NB4 (cell line): Measurements from ENCODE around the gene B3GALNT1.
A peak's percentile ranks its signal among the peaks of the same experiment; 100 is the strongest.

Experiments used
- DNase-seq: peaks from one replicate; pipeline ENCODE4 v3.0.0; 2010; ENCODE audit warnings: low read depth
- H3K4me3 ChIP-seq: one replicate; pipeline ENCODE4 v1.5.1; 2011; ENCODE audit warnings: mild to moderate bottlenecking, low read depth, low read length, moderate library complexity
- CTCF ChIP-seq: IDR thresholded peaks from one replicate; pipeline ENCODE4 v1.5.1; 2012; ENCODE audit warnings: low read depth, low read length
- MAX ChIP-seq: IDR thresholded peaks from 2 replicates; pipeline ENCODE4 v1.6.1; 2011; ENCODE audit warnings: low read depth, low read length
- MYC ChIP-seq: IDR thresholded peaks from 2 replicates; pipeline ENCODE4 v1.6.1; 2011; ENCODE audit warnings: low read depth, low read length
- POLR2A ChIP-seq: IDR thresholded peaks from 2 replicates; pipeline ENCODE4 v1.6.1; 2011; ENCODE audit warnings: mild to moderate bottlenecking; ENCODE audit not compliant: insufficient read length; ENCODE audit errors: extremely low read depth

B3GALNT1 gene

GRCh38 chr3:161072751-161073150 lies 32.4 kb downstream of the B3GALNT1 start:
- H3K4me3 ChIP-seq = no peak overlapping the region
- TF ChIP-seq MYC (no peak), POLR2A (no peak), CTCF (no peak), MAX (no peak)
- DNase-seq = no peak

- no peak for DNase-seq
- TF ChIP-seq MYC (no peak), MAX (no peak), CTCF (no peak), POLR2A (no peak)
- no peak overlapping the region for H3K4me3 ChIP-seq
Observed at GRCh38 chr3:161072211-161072621, 32.9 kb downstream of the B3GALNT1 start.

- no peak for DNase-seq
- TF ChIP-seq MAX = no peak
- TF ChIP-seq POLR2A = no peak
- TF ChIP-seq MYC = no peak
- TF ChIP-seq CTCF = no peak
- H3K4me3 ChIP-seq = no peak overlapping the region
Observed at GRCh38 chr3:161070980-161071663, 34.0 kb downstream of the B3GALNT1 start.

- TF ChIP-seq POLR2A = no peak
- TF ChIP-seq MYC = no peak
- TF ChIP-seq CTCF = no peak
- no peak for TF ChIP-seq MAX
- no peak overlapping the region for H3K4me3 ChIP-seq
- no peak for DNase-seq
Observed at GRCh38 chr3:161070252-161070930, 34.8 kb downstream of the B3GALNT1 start.

GRCh38 chr3:161069511-161070251 lies 35.5 kb downstream of the B3GALNT1 start:
- peak; percentile 53 for DNase-seq
- TF ChIP-seq MAX (no peak), MYC (no peak), POLR2A (no peak), CTCF (no peak)
- H3K4me3 ChIP-seq = no peak overlapping the region
